ENCODE data around the gene DST. TPM values are rescaled to one million over a fixed set of nuclear protein-coding genes. Genes with fewer than 3 reads are reported as not detected.

Gene DST
- total and polyA plus RNA-seq, 2 donors (not counting 1 experiment from before 2014, with no cell fraction given): 1.5 to 1.9 TPM

DNA sequence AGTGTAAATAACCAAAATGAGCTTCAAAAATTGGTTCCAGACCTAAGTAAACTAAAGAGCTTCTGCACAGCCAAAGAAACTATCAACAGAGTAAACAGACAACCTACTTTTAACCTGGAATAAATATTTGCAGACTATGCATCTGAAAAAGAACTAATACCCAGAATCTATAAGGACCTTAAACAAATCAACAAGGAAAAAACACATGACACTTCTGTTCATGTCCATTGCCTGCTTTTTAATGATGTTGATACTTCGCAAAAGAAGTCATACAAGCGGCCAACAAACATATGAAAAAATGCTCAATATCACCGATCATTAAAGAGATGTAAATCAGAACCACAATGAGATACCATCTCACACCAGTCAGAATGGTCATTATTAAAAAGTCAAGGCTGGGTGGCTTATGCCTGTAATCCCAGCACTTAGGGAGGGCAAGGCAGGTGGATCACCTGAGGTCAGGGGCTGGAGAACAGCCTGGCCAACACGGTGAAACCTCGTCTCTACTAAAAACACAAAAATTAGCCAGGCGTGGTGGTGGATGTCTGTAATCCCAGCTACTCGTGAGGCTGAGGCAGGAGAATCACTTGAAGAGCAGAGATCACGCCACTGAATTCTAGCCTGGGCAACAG is 42.5 kb upstream of the DST start:
- 80% methylated on average over 1 of the region's 8 CpGs for WGBS (ENCODE audit: insufficient coverage)
- ChIA-PET POLR2A (no interaction called here), CTCF (no interaction called here)
- H3K79me2 ChIP-seq (ENCODE audit: control insufficient read depth, insufficient read depth, low read length): no peaks in the 10 kb centered on the region
- intact Hi-C loops (cut with micrococcal nuclease): no loop called here
- no peak overlapping the region for H2AFZ ChIP-seq (ENCODE audit: insufficient read depth, low read depth, low read length, poor library complexity, severe bottlenecking)
- H3K4me3 ChIP-seq (ENCODE audit: control extremely low read depth in 1 of 5, extremely low read depth in 1 of 5, insufficient read depth in 1 of 5, low read depth in 2 of 5, low read length in 4 of 5): no peak overlapping the region
- no peak overlapping the region for H3K9ac ChIP-seq (ENCODE audit: low read length)
- H3K9me3 ChIP-seq (ENCODE audit: control extremely low read depth in 1 of 3, control insufficient read depth in 2 of 3, insufficient read depth in 1 of 3, low read length in 2 of 3): no peaks in the 10 kb centered on the region
- H3K27me3 Mint-ChIP-seq: peaks cover 3% of the 10 kb centered on the region
- H3K36me3 ChIP-seq (replicated peaks in 1 of 2; ENCODE audit: control extremely low read depth in 1 of 2, control insufficient read depth in 1 of 2, extremely low read depth in 1 of 2, insufficient read depth in 2 of 2, low read length in 1 of 2): no peaks in the 10 kb centered on the region
- DNase-seq (no peak), ATAC-seq (ENCODE audit: low read depth) (no peak)
- no peaks in the 10 kb centered on the region for H3K27me3 ChIP-seq (replicated peaks in 1 of 4; ENCODE audit: control extremely low read depth in 1 of 4, control insufficient read depth in 3 of 4, insufficient read depth in 4 of 4, low read length in 3 of 4)
- H3K4me1 ChIP-seq (ENCODE audit: control insufficient read depth in 2 of 2, insufficient read depth in 2 of 2, low read length in 2 of 2): no peaks in the 10 kb centered on the region
- H3K4me1 Mint-ChIP-seq: no peaks in the 10 kb centered on the region
- no peaks in the 10 kb centered on the region for H4K20me1 ChIP-seq (ENCODE audit: control insufficient read depth, insufficient read depth, low read length, poor library complexity, severe bottlenecking)
- TF ChIP-seq, protein P1, sequence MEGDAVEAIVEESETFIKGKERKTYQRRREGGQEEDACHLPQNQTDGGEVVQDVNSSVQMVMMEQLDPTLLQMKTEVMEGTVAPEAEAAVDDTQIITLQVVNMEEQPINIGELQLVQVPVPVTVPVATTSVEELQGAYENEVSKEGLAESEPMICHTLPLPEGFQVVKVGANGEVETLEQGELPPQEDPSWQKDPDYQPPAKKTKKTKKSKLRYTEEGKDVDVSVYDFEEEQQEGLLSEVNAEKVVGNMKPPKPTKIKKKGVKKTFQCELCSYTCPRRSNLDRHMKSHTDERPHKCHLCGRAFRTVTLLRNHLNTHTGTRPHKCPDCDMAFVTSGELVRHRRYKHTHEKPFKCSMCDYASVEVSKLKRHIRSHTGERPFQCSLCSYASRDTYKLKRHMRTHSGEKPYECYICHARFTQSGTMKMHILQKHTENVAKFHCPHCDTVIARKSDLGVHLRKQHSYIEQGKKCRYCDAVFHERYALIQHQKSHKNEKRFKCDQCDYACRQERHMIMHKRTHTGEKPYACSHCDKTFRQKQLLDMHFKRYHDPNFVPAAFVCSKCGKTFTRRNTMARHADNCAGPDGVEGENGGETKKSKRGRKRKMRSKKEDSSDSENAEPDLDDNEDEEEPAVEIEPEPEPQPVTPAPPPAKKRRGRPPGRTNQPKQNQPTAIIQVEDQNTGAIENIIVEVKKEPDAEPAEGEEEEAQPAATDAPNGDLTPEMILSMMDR (IDR thresholded peaks at IDR 0.05): no peak
- TF ChIP-seq EZH2 (IDR thresholded peaks at IDR 0.05; ENCODE audit: borderline replicate concordance, insufficient read depth, low read depth, low read length, poor library complexity, severe bottlenecking): no peak
- no peak overlapping the region for H3K27ac ChIP-seq (ENCODE audit: low read length in 2 of 2)
- no peak overlapping the region for H3K4me3 Mint-ChIP-seq
- no peak overlapping the region for H3K4me2 ChIP-seq (replicated peaks; ENCODE audit: low read depth, low read length, poor library complexity, severe bottlenecking)
- H3K27ac Mint-ChIP-seq: no peak overlapping the region
- H3K9me3 Mint-ChIP-seq (ENCODE audit: insufficient read depth): no peaks in the 10 kb centered on the region

DNA sequence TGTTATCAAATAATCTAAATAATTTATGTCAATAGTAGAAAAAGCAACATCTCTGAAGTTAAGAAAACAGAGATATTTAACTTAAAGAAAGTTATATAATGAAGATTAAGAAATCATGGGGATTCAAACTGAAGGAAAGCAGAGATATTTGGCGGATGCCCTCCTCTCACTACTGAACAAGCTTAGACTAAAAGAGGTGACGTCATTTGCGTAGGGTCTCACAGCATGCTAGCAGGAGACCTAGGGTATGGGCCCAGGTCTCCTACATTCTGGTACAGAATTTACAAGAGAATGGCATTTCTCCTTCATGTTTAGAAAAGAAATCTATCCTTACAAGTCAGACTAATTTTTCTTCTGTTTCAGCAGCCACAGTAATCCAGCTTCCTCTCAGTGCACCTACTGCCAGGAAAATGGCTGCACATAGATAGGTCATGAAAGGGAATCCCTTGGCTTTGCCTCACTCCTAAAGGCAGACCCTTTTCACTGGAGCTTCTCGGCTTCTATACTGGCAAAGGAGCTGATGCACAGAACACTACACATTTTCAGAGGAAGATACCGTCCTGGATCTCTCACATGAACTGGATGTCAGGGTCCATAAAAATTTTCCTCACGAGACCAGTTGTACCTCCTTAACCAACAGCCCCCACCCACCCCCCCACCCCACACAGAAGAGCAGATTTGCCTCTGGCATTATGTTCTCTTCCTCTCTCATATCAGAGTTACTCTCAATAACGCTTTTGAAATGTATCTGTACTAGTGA is 41.8 kb upstream of the DST start:
- H3K79me2 ChIP-seq (ENCODE audit: control insufficient read depth, insufficient read depth, low read length): no peaks in the 10 kb centered on the region
- intact Hi-C loops (cut with micrococcal nuclease): no loop called here
- no peaks in the 10 kb centered on the region for H3K27me3 ChIP-seq (replicated peaks in 1 of 4; ENCODE audit: control extremely low read depth in 1 of 4, control insufficient read depth in 3 of 4, insufficient read depth in 4 of 4, low read length in 3 of 4)
- WGBS (ENCODE audit: insufficient coverage): 100% methylated on average over 1 of the region's 7 CpGs
- DNase-seq (no peak), ATAC-seq (ENCODE audit: low read depth) (no peak)
- no peak overlapping the region for H3K9ac ChIP-seq (ENCODE audit: low read length)
- ChIA-PET POLR2A (no interaction called here), CTCF (no interaction called here)
- H3K4me3 ChIP-seq (ENCODE audit: control extremely low read depth in 1 of 5, extremely low read depth in 1 of 5, insufficient read depth in 1 of 5, low read depth in 2 of 5, low read length in 4 of 5): no peak overlapping the region
- H2AFZ ChIP-seq (ENCODE audit: insufficient read depth, low read depth, low read length, poor library complexity, severe bottlenecking): no peak overlapping the region
- H3K36me3 ChIP-seq (replicated peaks in 1 of 2; ENCODE audit: control extremely low read depth in 1 of 2, control insufficient read depth in 1 of 2, extremely low read depth in 1 of 2, insufficient read depth in 2 of 2, low read length in 1 of 2): no peaks in the 10 kb centered on the region
- H3K27ac ChIP-seq (ENCODE audit: low read length in 2 of 2): no peak overlapping the region
- TF ChIP-seq EZH2 (IDR thresholded peaks at IDR 0.05; ENCODE audit: borderline replicate concordance, insufficient read depth, low read depth, low read length, poor library complexity, severe bottlenecking): no peak
- TF ChIP-seq, protein P1 (IDR thresholded peaks at IDR 0.05): no peak
- H3K9me3 ChIP-seq (ENCODE audit: control extremely low read depth in 1 of 3, control insufficient read depth in 2 of 3, insufficient read depth in 1 of 3, low read length in 2 of 3): no peaks in the 10 kb centered on the region
- H3K4me2 ChIP-seq (replicated peaks; ENCODE audit: low read depth, low read length, poor library complexity, severe bottlenecking): no peak overlapping the region
- no peak overlapping the region for H3K27ac Mint-ChIP-seq
- no peaks in the 10 kb centered on the region for H3K4me1 ChIP-seq (ENCODE audit: control insufficient read depth in 2 of 2, insufficient read depth in 2 of 2, low read length in 2 of 2)
- no peaks in the 10 kb centered on the region for H3K9me3 Mint-ChIP-seq (ENCODE audit: insufficient read depth)
- H3K4me3 Mint-ChIP-seq: no peak overlapping the region
- no peaks in the 10 kb centered on the region for H3K27me3 Mint-ChIP-seq
- no peaks in the 10 kb centered on the region for H3K4me1 Mint-ChIP-seq
- H4K20me1 ChIP-seq (ENCODE audit: control insufficient read depth, insufficient read depth, low read length, poor library complexity, severe bottlenecking): no peaks in the 10 kb centered on the region

Measured in B cell (primary cell).